ENCODE data around the gene DUSP22.
A peak's percentile ranks its signal among the peaks of the same experiment; 100 is the strongest.

The DUSP22 gene

GRCh38 chr6:316753-317038, 24.4 kb downstream of the DUSP22 start:
- no peak overlapping the region for H3K27ac Mint-ChIP-seq
- no peak overlapping the region for H3K4me3 Mint-ChIP-seq
- TF ChIP-seq, protein P1, sequence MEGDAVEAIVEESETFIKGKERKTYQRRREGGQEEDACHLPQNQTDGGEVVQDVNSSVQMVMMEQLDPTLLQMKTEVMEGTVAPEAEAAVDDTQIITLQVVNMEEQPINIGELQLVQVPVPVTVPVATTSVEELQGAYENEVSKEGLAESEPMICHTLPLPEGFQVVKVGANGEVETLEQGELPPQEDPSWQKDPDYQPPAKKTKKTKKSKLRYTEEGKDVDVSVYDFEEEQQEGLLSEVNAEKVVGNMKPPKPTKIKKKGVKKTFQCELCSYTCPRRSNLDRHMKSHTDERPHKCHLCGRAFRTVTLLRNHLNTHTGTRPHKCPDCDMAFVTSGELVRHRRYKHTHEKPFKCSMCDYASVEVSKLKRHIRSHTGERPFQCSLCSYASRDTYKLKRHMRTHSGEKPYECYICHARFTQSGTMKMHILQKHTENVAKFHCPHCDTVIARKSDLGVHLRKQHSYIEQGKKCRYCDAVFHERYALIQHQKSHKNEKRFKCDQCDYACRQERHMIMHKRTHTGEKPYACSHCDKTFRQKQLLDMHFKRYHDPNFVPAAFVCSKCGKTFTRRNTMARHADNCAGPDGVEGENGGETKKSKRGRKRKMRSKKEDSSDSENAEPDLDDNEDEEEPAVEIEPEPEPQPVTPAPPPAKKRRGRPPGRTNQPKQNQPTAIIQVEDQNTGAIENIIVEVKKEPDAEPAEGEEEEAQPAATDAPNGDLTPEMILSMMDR (IDR thresholded peaks at IDR 0.05) = no peak
- H3K36me3 Mint-ChIP-seq (ENCODE audit: low read depth) = peaks cover 17% of the 10 kb centered on the region
- no peak for DNase-seq
- peaks cover 54% of the 10 kb centered on the region for H3K9me3 Mint-ChIP-seq
- H3K4me1 Mint-ChIP-seq = peaks cover 17% of the 10 kb centered on the region
- peaks cover 3% of the 10 kb centered on the region for H3K27me3 Mint-ChIP-seq (ENCODE audit: low read depth, poor library complexity)

- TF ChIP-seq, protein P1 (IDR thresholded peaks at IDR 0.05) = no peak
- Mint-ChIP-seq H3K4me3 (no peak overlapping the region), H3K36me3 (ENCODE audit: low read depth) (peaks cover 13% of the 10 kb centered on the region), H3K4me1 (peaks cover 17% of the 10 kb centered on the region), H3K27me3 (ENCODE audit: low read depth, poor library complexity) (peaks cover 3% of the 10 kb centered on the region), H3K27ac (peak overlapping the region; percentile 9), H3K9me3 (peaks cover 51% of the 10 kb centered on the region)
- no peak for DNase-seq
Measured at GRCh38 chr6:317060-317447, 24.8 kb downstream of the DUSP22 start.

GRCh38 chr6:317448-318144, 25.3 kb downstream of the DUSP22 start:
- Mint-ChIP-seq H3K9me3 (peaks cover 45% of the 10 kb centered on the region), H3K27me3 (ENCODE audit: low read depth, poor library complexity) (peaks cover 3% of the 10 kb centered on the region), H3K4me3 (no peak overlapping the region), H3K4me1 (peaks cover 17% of the 10 kb centered on the region), H3K36me3 (ENCODE audit: low read depth) (peaks cover 8% of the 10 kb centered on the region), H3K27ac (peak overlapping the region; percentile 9)
- DNase-seq = no peak
- TF ChIP-seq, protein P1 (IDR thresholded peaks at IDR 0.05) = no peak

- Mint-ChIP-seq H3K36me3 (ENCODE audit: low read depth) (peaks cover 8% of the 10 kb centered on the region), H3K9me3 (peaks cover 42% of the 10 kb centered on the region), H3K27me3 (ENCODE audit: low read depth, poor library complexity) (peaks cover 3% of the 10 kb centered on the region), H3K27ac (no peak overlapping the region), H3K4me1 (peaks cover 17% of the 10 kb centered on the region), H3K4me3 (no peak overlapping the region)
- TF ChIP-seq, protein P1 (IDR thresholded peaks at IDR 0.05) = no peak
- no peak for DNase-seq
Measured at GRCh38 chr6:318243-318890, 26.1 kb downstream of the DUSP22 start.

- Mint-ChIP-seq H3K36me3 (ENCODE audit: low read depth) (peaks cover 8% of the 10 kb centered on the region), H3K9me3 (peaks cover 51% of the 10 kb centered on the region), H3K27ac (no peak overlapping the region), H3K4me3 (no peak overlapping the region), H3K4me1 (peaks cover 17% of the 10 kb centered on the region), H3K27me3 (ENCODE audit: low read depth, poor library complexity) (peaks cover 3% of the 10 kb centered on the region)
- TF ChIP-seq, protein P1 (IDR thresholded peaks at IDR 0.05) = no peak
- no peak for DNase-seq
Measured at GRCh38 chr6:319177-320131, 27.2 kb downstream of the DUSP22 start.

Data from nephron progenitor cell (in vitro differentiated cells).